ENCODE data around the gene KIAA1549.

KIAA1549 gene

DNA sequence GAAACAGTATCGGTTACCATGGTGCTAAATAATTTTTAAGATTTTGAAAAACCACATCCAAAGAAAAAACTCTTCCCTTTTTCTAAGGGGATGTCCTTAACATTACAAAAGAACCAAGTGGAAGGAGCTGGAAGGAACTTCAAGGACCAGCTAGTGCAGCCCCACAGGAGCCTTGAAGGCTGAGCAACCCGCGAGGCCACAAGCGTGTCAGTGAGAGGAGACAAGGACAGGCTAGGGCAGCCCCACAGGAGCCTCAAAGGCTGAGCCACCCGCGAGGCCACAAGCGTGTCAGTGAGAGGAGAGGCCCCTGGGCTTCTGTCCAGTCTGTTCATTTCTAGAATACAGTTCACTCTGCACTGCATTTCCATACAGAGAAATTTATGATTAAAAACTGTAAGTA lies 103.1 kb downstream of the KIAA1549 start:
- POLR2A ChIA-PET = no interaction called here
- Histone ChIP-seq H3K9me3 (ENCODE audit: control insufficient read depth, insufficient read depth, low read depth, low read length) (no peaks in the 10 kb centered on the region), H3K36me3 (ENCODE audit: control insufficient read depth in 2 of 2, insufficient read depth in 1 of 2, low read length in 2 of 2) (peaks cover 0 to 22% of the 10 kb centered on the region in 2 experiments; a peak in 1 of 3 replicates), H3K4me3 (ENCODE audit: low read depth, low read length) (no peak overlapping the region), H3K27ac (ENCODE audit: extremely low read depth, low read depth, low read length) (no peak overlapping the region), H3K4me1 (ENCODE audit: control insufficient read depth, insufficient read depth, low read length) (no peaks in the 10 kb centered on the region)
- no peak for TF ChIP-seq EGR2 (tag by site-specific recombination; IDR thresholded peaks at IDR 0.05; ENCODE audit: low read depth)
- no peak for TF ChIP-seq ZNF10 (tag by site-specific recombination; IDR thresholded peaks at IDR 0.05)
- TF ChIP-seq OVOL3 (tag by site-specific recombination; IDR thresholded peaks at IDR 0.05) = no peak
- TF ChIP-seq INSM2 (tag by site-specific recombination; IDR thresholded peaks at IDR 0.05) = no peak
- no peak for TF ChIP-seq MEIS1 (CRISPR knock-in tag; IDR thresholded peaks at IDR 0.05; ENCODE audit: borderline replicate concordance)
- TF ChIP-seq ZNF138 (tag by site-specific recombination; IDR thresholded peaks at IDR 0.05; ENCODE audit: borderline replicate concordance) = no peak
- no peak for TF ChIP-seq ZNF777 (tag by site-specific recombination; IDR thresholded peaks at IDR 0.05; ENCODE audit: borderline replicate concordance)
- no peak for TF ChIP-seq ZNF19 (tag by site-specific recombination; IDR thresholded peaks at IDR 0.05; ENCODE audit: low read depth)
- no peak for TF ChIP-seq HOXC10 (CRISPR knock-in tag; IDR thresholded peaks at IDR 0.05)
- TF ChIP-seq, protein P1, sequence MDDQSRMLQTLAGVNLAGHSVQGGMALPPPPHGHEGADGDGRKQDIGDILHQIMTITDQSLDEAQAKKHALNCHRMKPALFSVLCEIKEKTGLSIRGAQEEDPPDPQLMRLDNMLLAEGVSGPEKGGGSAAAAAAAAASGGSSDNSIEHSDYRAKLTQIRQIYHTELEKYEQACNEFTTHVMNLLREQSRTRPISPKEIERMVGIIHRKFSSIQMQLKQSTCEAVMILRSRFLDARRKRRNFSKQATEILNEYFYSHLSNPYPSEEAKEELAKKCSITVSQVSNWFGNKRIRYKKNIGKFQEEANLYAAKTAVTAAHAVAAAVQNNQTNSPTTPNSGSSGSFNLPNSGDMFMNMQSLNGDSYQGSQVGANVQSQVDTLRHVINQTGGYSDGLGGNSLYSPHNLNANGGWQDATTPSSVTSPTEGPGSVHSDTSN (CRISPR knock-in tag; IDR thresholded peaks at IDR 0.05) = no peak
- TF ChIP-seq ZNF654 (tag by site-specific recombination; IDR thresholded peaks at IDR 0.05; ENCODE audit: low read depth) = no peak
- TF ChIP-seq ZSCAN16 (tag by site-specific recombination; IDR thresholded peaks at IDR 0.05) = no peak
- TF ChIP-seq ZNF707 (tag by site-specific recombination; IDR thresholded peaks at IDR 0.05) = no peak
- TF ChIP-seq KLF8 (tag by site-specific recombination; IDR thresholded peaks at IDR 0.05) = no peak
- no peak for TF ChIP-seq ZNF664 (tag by site-specific recombination; IDR thresholded peaks at IDR 0.05)
- no peak for TF ChIP-seq ZNF692 (tag by site-specific recombination; IDR thresholded peaks at IDR 0.05)
- no peak for TF ChIP-seq ZNF747 (tag by site-specific recombination; IDR thresholded peaks at IDR 0.05)
- CTCF ChIA-PET = interaction anchor here (2.6 kb wide), 1 partner anchor 9 kb away, joined by 16 read pairs; no protein-coding TSS in a partner anchor

GRCh38 chr7:138876326-138876725 lies 104.9 kb downstream of the KIAA1549 start:
- ChIA-PET CTCF (interaction anchor here (0.6 to 2.6 kb wide), 4 partner anchors 10 to 198 kb away, joined by 3 to 16 read pairs (median 4); no protein-coding TSS in a partner anchor), POLR2A (no interaction called here)
- H3K36me3 ChIP-seq (ENCODE audit: control insufficient read depth in 2 of 2, insufficient read depth in 1 of 2, low read length in 2 of 2) = peaks cover 0 to 19% of the 10 kb centered on the region in 2 experiments; a peak in 1 of 3 replicates
- no peaks in the 10 kb centered on the region for H3K4me1 ChIP-seq (ENCODE audit: control insufficient read depth, insufficient read depth, low read length)
- H3K9me3 ChIP-seq (ENCODE audit: control insufficient read depth, insufficient read depth, low read depth, low read length) = no peaks in the 10 kb centered on the region
- no peak overlapping the region for H3K27ac ChIP-seq (ENCODE audit: extremely low read depth, low read depth, low read length)
- no peak overlapping the region for H3K4me3 ChIP-seq (ENCODE audit: low read depth, low read length)
- TF ChIP-seq ZNF169 (tag by site-specific recombination; IDR thresholded peaks at IDR 0.05) = no peak
- TF ChIP-seq ZNF785 (tag by site-specific recombination; IDR thresholded peaks at IDR 0.05) = no peak
- no peak for TF ChIP-seq ZNF704 (tag by site-specific recombination; IDR thresholded peaks at IDR 0.05)
- no peak for TF ChIP-seq ZNF121 (tag by site-specific recombination; IDR thresholded peaks at IDR 0.05)
- TF ChIP-seq, protein P2, sequence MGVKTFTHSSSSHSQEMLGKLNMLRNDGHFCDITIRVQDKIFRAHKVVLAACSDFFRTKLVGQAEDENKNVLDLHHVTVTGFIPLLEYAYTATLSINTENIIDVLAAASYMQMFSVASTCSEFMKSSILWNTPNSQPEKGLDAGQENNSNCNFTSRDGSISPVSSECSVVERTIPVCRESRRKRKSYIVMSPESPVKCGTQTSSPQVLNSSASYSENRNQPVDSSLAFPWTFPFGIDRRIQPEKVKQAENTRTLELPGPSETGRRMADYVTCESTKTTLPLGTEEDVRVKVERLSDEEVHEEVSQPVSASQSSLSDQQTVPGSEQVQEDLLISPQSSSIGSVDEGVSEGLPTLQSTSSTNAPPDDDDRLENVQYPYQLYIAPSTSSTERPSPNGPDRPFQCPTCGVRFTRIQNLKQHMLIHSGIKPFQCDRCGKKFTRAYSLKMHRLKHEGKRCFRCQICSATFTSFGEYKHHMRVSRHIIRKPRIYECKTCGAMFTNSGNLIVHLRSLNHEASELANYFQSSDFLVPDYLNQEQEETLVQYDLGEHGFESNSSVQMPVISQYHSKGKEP (tag by site-specific recombination; IDR thresholded peaks at IDR 0.05) = no peak
- TF ChIP-seq ZBTB20 (tag by site-specific recombination; IDR thresholded peaks at IDR 0.05) = no peak
- TF ChIP-seq ZNF19 (tag by site-specific recombination; IDR thresholded peaks at IDR 0.05; ENCODE audit: low read depth) = no peak
- no peak for TF ChIP-seq ZNF521 (tag by site-specific recombination; IDR thresholded peaks at IDR 0.05)
